ENCODE data around the gene ANHX.

DNA sequence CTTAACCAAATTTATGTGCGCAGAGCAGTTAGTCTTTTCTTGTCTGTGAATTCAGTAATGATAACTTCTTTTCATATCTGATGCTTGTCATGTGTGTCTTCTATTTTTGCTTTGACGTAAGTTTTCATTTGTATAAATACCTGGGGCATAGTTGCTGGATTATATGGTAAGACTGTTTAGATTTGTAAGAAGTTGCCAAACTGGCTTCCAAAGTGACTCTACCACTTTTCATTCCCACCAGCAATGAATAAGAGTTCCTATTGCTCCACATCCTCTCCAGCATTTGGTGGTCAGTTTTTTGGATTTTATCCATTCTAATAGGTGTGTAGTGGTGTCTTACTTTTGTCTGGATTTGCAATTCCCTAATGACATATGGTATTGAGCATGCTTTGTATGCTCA, 45.5 kb downstream of the ANHX start:
- TF ChIP-seq, protein P1, sequence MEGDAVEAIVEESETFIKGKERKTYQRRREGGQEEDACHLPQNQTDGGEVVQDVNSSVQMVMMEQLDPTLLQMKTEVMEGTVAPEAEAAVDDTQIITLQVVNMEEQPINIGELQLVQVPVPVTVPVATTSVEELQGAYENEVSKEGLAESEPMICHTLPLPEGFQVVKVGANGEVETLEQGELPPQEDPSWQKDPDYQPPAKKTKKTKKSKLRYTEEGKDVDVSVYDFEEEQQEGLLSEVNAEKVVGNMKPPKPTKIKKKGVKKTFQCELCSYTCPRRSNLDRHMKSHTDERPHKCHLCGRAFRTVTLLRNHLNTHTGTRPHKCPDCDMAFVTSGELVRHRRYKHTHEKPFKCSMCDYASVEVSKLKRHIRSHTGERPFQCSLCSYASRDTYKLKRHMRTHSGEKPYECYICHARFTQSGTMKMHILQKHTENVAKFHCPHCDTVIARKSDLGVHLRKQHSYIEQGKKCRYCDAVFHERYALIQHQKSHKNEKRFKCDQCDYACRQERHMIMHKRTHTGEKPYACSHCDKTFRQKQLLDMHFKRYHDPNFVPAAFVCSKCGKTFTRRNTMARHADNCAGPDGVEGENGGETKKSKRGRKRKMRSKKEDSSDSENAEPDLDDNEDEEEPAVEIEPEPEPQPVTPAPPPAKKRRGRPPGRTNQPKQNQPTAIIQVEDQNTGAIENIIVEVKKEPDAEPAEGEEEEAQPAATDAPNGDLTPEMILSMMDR (conservative IDR thresholded peaks at IDR 0.05; ENCODE audit: low read length) = no peak
- TF ChIP-seq EZH2phosphoT487 (IDR thresholded peaks at IDR 0.05; ENCODE audit: borderline replicate concordance) = no peak

All from Loucy (cell line).